HG03457 (cell line): ENCODE results near the gene SPHK1.

Source experiments
- ATAC-seq: cut with Tn5 transposase; IDR thresholded peaks from one replicate; pipeline ENCODE4 v1.9.1; 2021; ENCODE audit warnings: moderate number of reproducible peaks; ENCODE audit not compliant: unreplicated experiment

SPHK1 gene

GRCh38 chr17:76405607-76405966, 21.2 kb downstream of the SPHK1 start:
- ATAC-seq = no peak

GRCh38 chr17:76405967-76406647, 21.7 kb downstream of the SPHK1 start:
- ATAC-seq = no peak

- no peak for ATAC-seq
Observed at GRCh38 chr17:76407509-76407908, 23.1 kb downstream of the SPHK1 start.

GRCh38 chr17:76408037-76408849, 23.8 kb downstream of the SPHK1 start:
- no peak for ATAC-seq

- ATAC-seq = no peak
Observed at GRCh38 chr17:76410328-76410965, 26.0 kb downstream of the SPHK1 start.

- no peak for ATAC-seq
Observed at GRCh38 chr17:76411247-76411646, 26.8 kb downstream of the SPHK1 start.

GRCh38 chr17:76414334-76415295, 30.2 kb downstream of the SPHK1 start:
- no peak for ATAC-seq

- ATAC-seq = no peak
Observed at GRCh38 chr17:76415786-76416185, 31.4 kb downstream of the SPHK1 start.

GRCh38 chr17:76416457-76416856, 32.0 kb downstream of the SPHK1 start:
- ATAC-seq = no peak

- ATAC-seq = no peak
Observed at GRCh38 chr17:76416899-76417298, 32.5 kb downstream of the SPHK1 start.

- ATAC-seq = no peak
Observed at GRCh38 chr17:76417499-76418143, 33.2 kb downstream of the SPHK1 start.

- no peak for ATAC-seq
Observed at GRCh38 chr17:76419576-76420260, 35.3 kb downstream of the SPHK1 start.

- no peak for ATAC-seq
Observed at GRCh38 chr17:76420356-76421043, 36.1 kb downstream of the SPHK1 start.

- ATAC-seq = no peak
Observed at GRCh38 chr17:76421044-76421407, 36.6 kb downstream of the SPHK1 start.

- no peak for ATAC-seq
Observed at GRCh38 chr17:76422406-76422805, 38.0 kb downstream of the SPHK1 start.

GRCh38 chr17:76422860-76423259, 38.5 kb downstream of the SPHK1 start:
- no peak for ATAC-seq

GRCh38 chr17:76426853-76427252, 42.4 kb downstream of the SPHK1 start:
- no peak for ATAC-seq

- no peak for ATAC-seq
Observed at GRCh38 chr17:76427501-76428231, 43.3 kb downstream of the SPHK1 start.

GRCh38 chr17:76428511-76428910, 44.1 kb downstream of the SPHK1 start:
- ATAC-seq = no peak
